WTC11 (cell line): Measurements from ENCODE around the gene UQCRQ. TPM values are rescaled to one million over a fixed set of nuclear protein-coding genes. Genes with fewer than 3 reads are reported as not detected.

Experiments used
- CBFB ChIP-seq: sonication (generic); formaldehyde crosslinking; IDR thresholded peaks from 2 replicates; pipeline ENCODE4 v1.8.1; 2022; ENCODE audit warnings: mild to moderate bottlenecking, low read depth, missing genetic modification reagents
- EMX1 ChIP-seq: fragments of 250-450 bp; sonication (Bioruptor Pico); IDR thresholded peaks from 2 replicates; pipeline ENCODE4 v1.8.0; 2021; ENCODE audit warnings: mild to moderate bottlenecking
- ETV6 ChIP-seq: sonication (generic); formaldehyde crosslinking; IDR thresholded peaks from 2 replicates; pipeline ENCODE4 v1.8.1; 2022; ENCODE audit warnings: mild to moderate bottlenecking, missing genetic modification reagents
- FOXJ3 ChIP-seq: sonication (generic); formaldehyde crosslinking; IDR thresholded peaks from 2 replicates; pipeline ENCODE4 v1.9.0; 2021; ENCODE audit warnings: missing genetic modification reagents, mild to moderate bottlenecking, borderline replicate concordance
- FOXK1 ChIP-seq: sonication (generic); formaldehyde crosslinking; IDR thresholded peaks from 2 replicates; pipeline ENCODE4 v1.8.0; 2022; ENCODE audit warnings: mild to moderate bottlenecking, moderate library complexity, missing genetic modification reagents
- GABPB1 ChIP-seq: sonication (generic); formaldehyde crosslinking; IDR thresholded peaks from 2 replicates; pipeline ENCODE4 v1.8.1; 2023; ENCODE audit warnings: mild to moderate bottlenecking, missing genetic modification reagents
- JUN ChIP-seq: sonication (generic); formaldehyde crosslinking; IDR thresholded peaks from 2 replicates; pipeline ENCODE4 v1.8.0; 2023; ENCODE audit warnings: mild to moderate bottlenecking, missing genetic modification reagents
- NFE2L1 ChIP-seq: sonication (generic); formaldehyde crosslinking; IDR thresholded peaks from 2 replicates; pipeline ENCODE4 v1.8.1; 2023; ENCODE audit warnings: missing genetic modification reagents
- NR1H2 ChIP-seq: sonication (generic); formaldehyde crosslinking; IDR thresholded peaks from 2 replicates; pipeline ENCODE4 v1.9.0; 2021; ENCODE audit warnings: mild to moderate bottlenecking, moderate library complexity, missing genetic modification reagents
- NR2C2 ChIP-seq: sonication (generic); formaldehyde crosslinking; IDR thresholded peaks from 2 replicates; pipeline ENCODE4 v1.8.0; 2022; ENCODE audit warnings: mild to moderate bottlenecking, missing genetic modification reagents
- OVOL2 ChIP-seq: fragments of 250-450 bp; sonication (Bioruptor Pico); IDR thresholded peaks from 2 replicates; pipeline ENCODE4 v1.9.0; 2021; ENCODE audit warnings: mild to moderate bottlenecking, borderline replicate concordance
- RELA ChIP-seq: sonication (generic); formaldehyde crosslinking; IDR thresholded peaks from 2 replicates; pipeline ENCODE4 v1.8.1; 2022; ENCODE audit warnings: missing genetic modification reagents, mild to moderate bottlenecking, borderline replicate concordance
- SOX15 ChIP-seq: fragments of 250-450 bp; sonication (Bioruptor Pico); IDR thresholded peaks from 2 replicates; pipeline ENCODE4 v1.9.0; 2021; ENCODE audit warnings: mild to moderate bottlenecking
- SP1 ChIP-seq: sonication (generic); formaldehyde crosslinking; conservative IDR thresholded peaks from 2 replicates; pipeline ENCODE4 v1.8.1; 2022; ENCODE audit warnings: missing genetic modification reagents
- TEAD1 ChIP-seq: sonication (generic); formaldehyde crosslinking; IDR thresholded peaks from 2 replicates; pipeline ENCODE4 v1.8.0; 2022; ENCODE audit warnings: mild to moderate bottlenecking, missing genetic modification reagents
- ZNF138 ChIP-seq: sonication (generic); formaldehyde crosslinking; conservative IDR thresholded peaks from 2 replicates; pipeline ENCODE4 v1.8.1; 2022; ENCODE audit warnings: mild to moderate bottlenecking, moderate library complexity, missing genetic modification reagents
- ZNF396 ChIP-seq: fragments of 250-450 bp; sonication (Bioruptor Pico); IDR thresholded peaks from 2 replicates; pipeline ENCODE4 v1.8.0; 2021; ENCODE audit warnings: mild to moderate bottlenecking, moderate library complexity, borderline replicate concordance
- ZNF423 ChIP-seq: fragments of 250-450 bp; sonication (Bioruptor Pico); IDR thresholded peaks from 2 replicates; pipeline ENCODE4 v2.1.2; 2022; ENCODE audit warnings: mild to moderate bottlenecking, moderate library complexity
- ZNF671 ChIP-seq: fragments of 250-450 bp; sonication (Bioruptor Pico); IDR thresholded peaks from 2 replicates; pipeline ENCODE4 v1.8.0; 2021; ENCODE audit warnings: mild to moderate bottlenecking
- total RNA-seq: library from RNA; stranded (reverse); gene quantifications from 3 replicates; pipeline ENCODE4 v1.2.3, GENCODE V29; 2021
- TF ChIP-seq, protein P1 (sequence below): sonication (generic); formaldehyde crosslinking; IDR thresholded peaks from 2 replicates; pipeline ENCODE4 v1.8.0; 2022; ENCODE audit warnings: mild to moderate bottlenecking, missing genetic modification reagents
- TF ChIP-seq, protein P2 (sequence below): sonication (generic); formaldehyde crosslinking; IDR thresholded peaks from 2 replicates; pipeline ENCODE4 v1.8.0; 2022; ENCODE audit warnings: mild to moderate bottlenecking, missing genetic modification reagents
- TF ChIP-seq, protein P3 (sequence below): sonication (generic); formaldehyde crosslinking; IDR thresholded peaks from 2 replicates; pipeline ENCODE4 v1.8.1; 2023; ENCODE audit warnings: mild to moderate bottlenecking, missing genetic modification reagents, moderate library complexity
- TF ChIP-seq, protein P4 (sequence below): sonication (generic); formaldehyde crosslinking; IDR thresholded peaks from 2 replicates; pipeline ENCODE4 v1.8.0; 2023; ENCODE audit warnings: mild to moderate bottlenecking, missing genetic modification reagents
- TF ChIP-seq, protein P5 (sequence below): fragments of 250-450 bp; sonication (Bioruptor Pico); IDR thresholded peaks from 2 replicates; pipeline ENCODE4 v1.8.0; 2021; ENCODE audit warnings: mild to moderate bottlenecking
- TF ChIP-seq, protein P6 (sequence below): sonication (generic); formaldehyde crosslinking; conservative IDR thresholded peaks from 2 replicates; pipeline ENCODE4 v1.8.1; 2022; ENCODE audit warnings: mild to moderate bottlenecking, missing genetic modification reagents
- TF ChIP-seq, protein P7 (sequence below): fragments of 250-450 bp; sonication (Bioruptor Pico); IDR thresholded peaks from 2 replicates; pipeline ENCODE4 v1.9.0; 2021; ENCODE audit warnings: moderate library complexity, mild to moderate bottlenecking, inconsistent platforms, borderline replicate concordance
- TF ChIP-seq, protein P8 (sequence below): sonication (generic); formaldehyde crosslinking; IDR thresholded peaks from 2 replicates; pipeline ENCODE4 v1.8.0; 2022; ENCODE audit warnings: mild to moderate bottlenecking, missing genetic modification reagents
- TF ChIP-seq, protein P9 (sequence below): fragments of 250-450 bp; sonication (Bioruptor Pico); IDR thresholded peaks from 2 replicates; pipeline ENCODE4 v1.9.0; 2021; ENCODE audit warnings: mild to moderate bottlenecking
- TF ChIP-seq, protein P10 (sequence below): sonication (generic); formaldehyde crosslinking; IDR thresholded peaks from 2 replicates; pipeline ENCODE4 v1.8.0; 2023; ENCODE audit warnings: missing genetic modification reagents

Gene UQCRQ
- total RNA-seq, 1 experiment from 2014 or later, result 256 TPM

DNA sequence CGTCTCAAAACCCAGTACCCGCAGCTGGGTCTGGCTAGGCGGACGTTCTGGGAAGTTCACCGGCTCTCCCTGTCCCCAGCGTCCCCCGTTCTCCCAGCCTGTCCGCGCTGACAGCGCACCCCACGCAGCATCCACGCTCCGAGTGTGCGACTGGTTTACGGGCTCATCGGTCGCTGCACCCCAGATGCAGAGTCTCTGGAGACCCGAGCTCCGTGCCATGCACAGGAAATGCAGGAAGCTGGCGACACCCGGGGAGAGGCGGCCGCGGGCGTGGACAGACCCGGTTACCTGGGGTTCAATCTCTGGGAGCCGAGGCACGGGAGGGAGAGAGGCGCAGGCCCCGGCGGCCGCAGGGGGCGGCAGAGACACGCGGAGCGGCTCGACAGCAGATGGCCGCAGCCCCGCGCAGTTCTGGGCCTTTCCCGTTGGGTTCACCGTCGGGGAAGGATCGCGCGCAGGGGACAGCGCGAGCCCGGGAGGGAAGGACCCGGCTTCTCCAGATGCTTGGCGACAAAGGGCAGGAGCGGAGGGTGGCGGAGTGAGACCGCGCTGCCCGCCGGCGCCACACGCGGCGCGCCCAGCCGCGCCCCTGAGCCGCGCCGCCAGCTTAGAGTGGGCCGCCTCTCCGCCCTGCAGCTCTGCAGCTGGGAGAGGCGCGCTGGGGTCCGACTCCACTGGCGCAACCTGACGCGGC lies 36.6 kb upstream of the UQCRQ start (continued):
- TF ChIP-seq SP1 (CRISPR knock-in tag) (0 out of 2 replicates have a peak, but pooled peaks have one; percentile 25), EMX1 (CRISPR knock-in tag) (no peak), GABPB1 (CRISPR knock-in tag) (0 out of 2 replicates have a peak, but pooled peaks have one; percentile 14), ZNF396 (no peak), CBFB (no peak), RELA (no peak), FOXK1 (CRISPR knock-in tag) (no peak), ZNF423 (CRISPR knock-in tag) (no peak), NFE2L1 (no peak), TEAD1 (CRISPR knock-in tag) (no peak; the same call in 1 of the 2 replicates), FOXJ3 (CRISPR knock-in tag) (no peak), ETV6 (CRISPR knock-in tag) (no peak), ZNF671 (CRISPR knock-in tag) (no peak), SOX15 (CRISPR knock-in tag) (no peak), NR2C2 (CRISPR knock-in tag) (no peak), ZNF138 (no peak), JUN (CRISPR knock-in tag) (no peak), NR1H2 (no peak), OVOL2 (CRISPR knock-in tag) (no peak)
- TF ChIP-seq, protein P1, sequence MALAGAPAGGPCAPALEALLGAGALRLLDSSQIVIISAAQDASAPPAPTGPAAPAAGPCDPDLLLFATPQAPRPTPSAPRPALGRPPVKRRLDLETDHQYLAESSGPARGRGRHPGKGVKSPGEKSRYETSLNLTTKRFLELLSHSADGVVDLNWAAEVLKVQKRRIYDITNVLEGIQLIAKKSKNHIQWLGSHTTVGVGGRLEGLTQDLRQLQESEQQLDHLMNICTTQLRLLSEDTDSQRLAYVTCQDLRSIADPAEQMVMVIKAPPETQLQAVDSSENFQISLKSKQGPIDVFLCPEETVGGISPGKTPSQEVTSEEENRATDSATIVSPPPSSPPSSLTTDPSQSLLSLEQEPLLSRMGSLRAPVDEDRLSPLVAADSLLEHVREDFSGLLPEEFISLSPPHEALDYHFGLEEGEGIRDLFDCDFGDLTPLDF (CRISPR knock-in tag), result no peak
- TF ChIP-seq, protein P2, sequence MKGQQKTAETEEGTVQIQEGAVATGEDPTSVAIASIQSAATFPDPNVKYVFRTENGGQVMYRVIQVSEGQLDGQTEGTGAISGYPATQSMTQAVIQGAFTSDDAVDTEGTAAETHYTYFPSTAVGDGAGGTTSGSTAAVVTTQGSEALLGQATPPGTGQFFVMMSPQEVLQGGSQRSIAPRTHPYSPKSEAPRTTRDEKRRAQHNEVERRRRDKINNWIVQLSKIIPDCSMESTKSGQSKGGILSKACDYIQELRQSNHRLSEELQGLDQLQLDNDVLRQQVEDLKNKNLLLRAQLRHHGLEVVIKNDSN (CRISPR knock-in tag), result no peak
- TF ChIP-seq, protein P3, sequence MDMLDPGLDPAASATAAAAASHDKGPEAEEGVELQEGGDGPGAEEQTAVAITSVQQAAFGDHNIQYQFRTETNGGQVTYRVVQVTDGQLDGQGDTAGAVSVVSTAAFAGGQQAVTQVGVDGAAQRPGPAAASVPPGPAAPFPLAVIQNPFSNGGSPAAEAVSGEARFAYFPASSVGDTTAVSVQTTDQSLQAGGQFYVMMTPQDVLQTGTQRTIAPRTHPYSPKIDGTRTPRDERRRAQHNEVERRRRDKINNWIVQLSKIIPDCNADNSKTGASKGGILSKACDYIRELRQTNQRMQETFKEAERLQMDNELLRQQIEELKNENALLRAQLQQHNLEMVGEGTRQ (CRISPR knock-in tag), result no peak
- TF ChIP-seq, protein P4, sequence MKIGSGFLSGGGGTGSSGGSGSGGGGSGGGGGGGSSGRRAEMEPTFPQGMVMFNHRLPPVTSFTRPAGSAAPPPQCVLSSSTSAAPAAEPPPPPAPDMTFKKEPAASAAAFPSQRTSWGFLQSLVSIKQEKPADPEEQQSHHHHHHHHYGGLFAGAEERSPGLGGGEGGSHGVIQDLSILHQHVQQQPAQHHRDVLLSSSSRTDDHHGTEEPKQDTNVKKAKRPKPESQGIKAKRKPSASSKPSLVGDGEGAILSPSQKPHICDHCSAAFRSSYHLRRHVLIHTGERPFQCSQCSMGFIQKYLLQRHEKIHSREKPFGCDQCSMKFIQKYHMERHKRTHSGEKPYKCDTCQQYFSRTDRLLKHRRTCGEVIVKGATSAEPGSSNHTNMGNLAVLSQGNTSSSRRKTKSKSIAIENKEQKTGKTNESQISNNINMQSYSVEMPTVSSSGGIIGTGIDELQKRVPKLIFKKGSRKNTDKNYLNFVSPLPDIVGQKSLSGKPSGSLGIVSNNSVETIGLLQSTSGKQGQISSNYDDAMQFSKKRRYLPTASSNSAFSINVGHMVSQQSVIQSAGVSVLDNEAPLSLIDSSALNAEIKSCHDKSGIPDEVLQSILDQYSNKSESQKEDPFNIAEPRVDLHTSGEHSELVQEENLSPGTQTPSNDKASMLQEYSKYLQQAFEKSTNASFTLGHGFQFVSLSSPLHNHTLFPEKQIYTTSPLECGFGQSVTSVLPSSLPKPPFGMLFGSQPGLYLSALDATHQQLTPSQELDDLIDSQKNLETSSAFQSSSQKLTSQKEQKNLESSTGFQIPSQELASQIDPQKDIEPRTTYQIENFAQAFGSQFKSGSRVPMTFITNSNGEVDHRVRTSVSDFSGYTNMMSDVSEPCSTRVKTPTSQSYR (CRISPR knock-in tag), result no peak
- TF ChIP-seq, protein P5, sequence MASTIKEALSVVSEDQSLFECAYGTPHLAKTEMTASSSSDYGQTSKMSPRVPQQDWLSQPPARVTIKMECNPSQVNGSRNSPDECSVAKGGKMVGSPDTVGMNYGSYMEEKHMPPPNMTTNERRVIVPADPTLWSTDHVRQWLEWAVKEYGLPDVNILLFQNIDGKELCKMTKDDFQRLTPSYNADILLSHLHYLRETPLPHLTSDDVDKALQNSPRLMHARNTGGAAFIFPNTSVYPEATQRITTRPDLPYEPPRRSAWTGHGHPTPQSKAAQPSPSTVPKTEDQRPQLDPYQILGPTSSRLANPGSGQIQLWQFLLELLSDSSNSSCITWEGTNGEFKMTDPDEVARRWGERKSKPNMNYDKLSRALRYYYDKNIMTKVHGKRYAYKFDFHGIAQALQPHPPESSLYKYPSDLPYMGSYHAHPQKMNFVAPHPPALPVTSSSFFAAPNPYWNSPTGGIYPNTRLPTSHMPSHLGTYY (CRISPR knock-in tag), result no peak
- TF ChIP-seq, protein P6, sequence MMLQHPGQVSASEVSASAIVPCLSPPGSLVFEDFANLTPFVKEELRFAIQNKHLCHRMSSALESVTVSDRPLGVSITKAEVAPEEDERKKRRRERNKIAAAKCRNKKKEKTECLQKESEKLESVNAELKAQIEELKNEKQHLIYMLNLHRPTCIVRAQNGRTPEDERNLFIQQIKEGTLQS (CRISPR knock-in tag), result no peak
- TF ChIP-seq, protein P7, sequence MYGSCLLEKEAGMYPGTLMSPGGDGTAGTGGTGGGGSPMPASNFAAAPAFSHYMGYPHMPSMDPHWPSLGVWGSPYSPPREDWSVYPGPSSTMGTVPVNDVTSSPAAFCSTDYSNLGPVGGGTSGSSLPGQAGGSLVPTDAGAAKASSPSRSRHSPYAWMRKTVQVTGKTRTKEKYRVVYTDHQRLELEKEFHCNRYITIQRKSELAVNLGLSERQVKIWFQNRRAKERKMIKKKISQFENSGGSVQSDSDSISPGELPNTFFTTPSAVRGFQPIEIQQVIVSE (CRISPR knock-in tag), result no peak
- TF ChIP-seq, protein P8, sequence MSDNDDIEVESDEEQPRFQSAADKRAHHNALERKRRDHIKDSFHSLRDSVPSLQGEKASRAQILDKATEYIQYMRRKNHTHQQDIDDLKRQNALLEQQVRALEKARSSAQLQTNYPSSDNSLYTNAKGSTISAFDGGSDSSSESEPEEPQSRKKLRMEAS, result peak; percentile 40; the same call in 1 of the 2 replicates
- TF ChIP-seq, protein P9, sequence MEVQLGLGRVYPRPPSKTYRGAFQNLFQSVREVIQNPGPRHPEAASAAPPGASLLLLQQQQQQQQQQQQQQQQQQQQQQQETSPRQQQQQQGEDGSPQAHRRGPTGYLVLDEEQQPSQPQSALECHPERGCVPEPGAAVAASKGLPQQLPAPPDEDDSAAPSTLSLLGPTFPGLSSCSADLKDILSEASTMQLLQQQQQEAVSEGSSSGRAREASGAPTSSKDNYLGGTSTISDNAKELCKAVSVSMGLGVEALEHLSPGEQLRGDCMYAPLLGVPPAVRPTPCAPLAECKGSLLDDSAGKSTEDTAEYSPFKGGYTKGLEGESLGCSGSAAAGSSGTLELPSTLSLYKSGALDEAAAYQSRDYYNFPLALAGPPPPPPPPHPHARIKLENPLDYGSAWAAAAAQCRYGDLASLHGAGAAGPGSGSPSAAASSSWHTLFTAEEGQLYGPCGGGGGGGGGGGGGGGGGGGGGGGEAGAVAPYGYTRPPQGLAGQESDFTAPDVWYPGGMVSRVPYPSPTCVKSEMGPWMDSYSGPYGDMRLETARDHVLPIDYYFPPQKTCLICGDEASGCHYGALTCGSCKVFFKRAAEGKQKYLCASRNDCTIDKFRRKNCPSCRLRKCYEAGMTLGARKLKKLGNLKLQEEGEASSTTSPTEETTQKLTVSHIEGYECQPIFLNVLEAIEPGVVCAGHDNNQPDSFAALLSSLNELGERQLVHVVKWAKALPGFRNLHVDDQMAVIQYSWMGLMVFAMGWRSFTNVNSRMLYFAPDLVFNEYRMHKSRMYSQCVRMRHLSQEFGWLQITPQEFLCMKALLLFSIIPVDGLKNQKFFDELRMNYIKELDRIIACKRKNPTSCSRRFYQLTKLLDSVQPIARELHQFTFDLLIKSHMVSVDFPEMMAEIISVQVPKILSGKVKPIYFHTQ, result no peak
- TF ChIP-seq, protein P10, sequence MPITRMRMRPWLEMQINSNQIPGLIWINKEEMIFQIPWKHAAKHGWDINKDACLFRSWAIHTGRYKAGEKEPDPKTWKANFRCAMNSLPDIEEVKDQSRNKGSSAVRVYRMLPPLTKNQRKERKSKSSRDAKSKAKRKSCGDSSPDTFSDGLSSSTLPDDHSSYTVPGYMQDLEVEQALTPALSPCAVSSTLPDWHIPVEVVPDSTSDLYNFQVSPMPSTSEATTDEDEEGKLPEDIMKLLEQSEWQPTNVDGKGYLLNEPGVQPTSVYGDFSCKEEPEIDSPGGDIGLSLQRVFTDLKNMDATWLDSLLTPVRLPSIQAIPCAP, result no peak
- TF ChIP-seq, all 79 proteins: peak for 11
